Measurements from ENCODE around the gene ZNF273. TPM values are rescaled to one million over a fixed set of nuclear protein-coding genes. Genes with fewer than 3 reads are reported as not detected.

Gene ZNF273
- total RNA-seq, 1 experiment from 2014 or later = 6.6 TPM

- DNase-seq (ENCODE audit: low read depth, low spot score) = no peak
- POLR2A ChIA-PET = no interaction called here
These were observed 31.3 kb upstream of the ZNF273 start for GRCh38 chr7:64871761-64872160.

DNA sequence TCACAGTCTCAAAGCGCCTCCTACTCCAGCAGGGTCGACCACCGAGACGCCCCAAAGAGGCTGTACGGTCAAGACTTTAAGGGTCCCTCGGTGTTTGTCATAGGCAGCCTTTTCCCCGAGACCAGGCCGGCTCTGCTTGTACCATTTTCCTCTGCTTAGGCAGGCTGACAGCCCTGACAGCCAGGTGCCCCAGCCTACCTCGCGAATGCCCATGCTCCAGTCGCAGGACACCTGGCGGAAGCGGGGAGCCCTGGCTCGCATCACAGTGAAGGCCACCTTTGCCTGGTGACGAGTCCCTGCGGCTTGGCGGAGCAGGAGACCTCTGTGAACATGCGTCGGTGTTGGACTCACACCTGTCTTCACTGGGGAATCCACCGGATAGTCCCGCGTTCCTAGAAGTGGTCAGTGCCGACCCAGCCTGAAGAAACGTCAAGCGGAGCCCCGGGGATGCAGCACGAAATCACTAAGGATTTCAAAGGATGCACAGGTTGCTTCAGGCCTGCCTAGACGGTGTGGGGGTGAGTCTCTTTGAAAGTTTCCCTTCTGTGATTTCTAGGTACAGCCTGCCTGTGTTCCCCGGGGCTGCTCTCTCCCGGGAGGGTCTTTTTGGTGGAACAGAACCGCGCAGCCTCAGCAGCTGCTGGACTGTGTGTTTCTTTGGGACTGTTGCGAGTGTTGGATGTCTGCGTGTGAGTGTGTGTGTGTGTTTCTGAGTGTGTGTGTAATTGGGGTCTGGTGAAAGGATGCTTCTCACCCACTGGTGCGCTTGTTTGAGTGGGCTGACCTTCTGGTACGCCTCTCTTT is 30.5 kb upstream of the ZNF273 start:
- H3K4me2 ChIP-seq (ENCODE audit: low read length) = no peak overlapping the region
- RAD21 ChIA-PET (ENCODE audit: low non-redundant PET in 1 of 2, low total read pairs in 2 of 2, uncharacterized antibody in 2 of 2, unreplicated experiment in 2 of 2) = no interaction called here
- no peaks in the 10 kb centered on the region for H3K36me3 ChIP-seq (ENCODE audit: control insufficient read depth in 1 of 2, insufficient read depth in 2 of 2, low read length in 2 of 2)
- BruUV-seq (replicated peaks) = no TSS peak
- no peaks in the 10 kb centered on the region; a peak in 1 of 4 replicates for H3K9me3 ChIP-seq (ENCODE audit: control insufficient read depth in 1 of 2, insufficient read depth in 1 of 2, low read depth in 1 of 2, low read length in 2 of 2)
- H3K27me3 ChIP-seq (ENCODE audit: insufficient read depth, low read length) = no peaks in the 10 kb centered on the region
- POLR2A ChIA-PET = no interaction called here
- intact Hi-C loops (cut with micrococcal nuclease) = no loop called here
- CTCF ChIA-PET = no interaction called here
- TF ChIP-seq EZH2phosphoT487 (IDR thresholded peaks at IDR 0.05; ENCODE audit: borderline replicate concordance) = no peak
- no peak for TF ChIP-seq ELF1 (IDR thresholded peaks at IDR 0.05; ENCODE audit: borderline replicate concordance, low read depth)
- TF ChIP-seq SRF (IDR thresholded peaks at IDR 0.05; ENCODE audit: low read depth) = no peak
- TF ChIP-seq POLR2AphosphoS5 (IDR thresholded peaks at IDR 0.05; ENCODE audit: low read depth, low read length) = no peak
- TF ChIP-seq, protein P1, sequence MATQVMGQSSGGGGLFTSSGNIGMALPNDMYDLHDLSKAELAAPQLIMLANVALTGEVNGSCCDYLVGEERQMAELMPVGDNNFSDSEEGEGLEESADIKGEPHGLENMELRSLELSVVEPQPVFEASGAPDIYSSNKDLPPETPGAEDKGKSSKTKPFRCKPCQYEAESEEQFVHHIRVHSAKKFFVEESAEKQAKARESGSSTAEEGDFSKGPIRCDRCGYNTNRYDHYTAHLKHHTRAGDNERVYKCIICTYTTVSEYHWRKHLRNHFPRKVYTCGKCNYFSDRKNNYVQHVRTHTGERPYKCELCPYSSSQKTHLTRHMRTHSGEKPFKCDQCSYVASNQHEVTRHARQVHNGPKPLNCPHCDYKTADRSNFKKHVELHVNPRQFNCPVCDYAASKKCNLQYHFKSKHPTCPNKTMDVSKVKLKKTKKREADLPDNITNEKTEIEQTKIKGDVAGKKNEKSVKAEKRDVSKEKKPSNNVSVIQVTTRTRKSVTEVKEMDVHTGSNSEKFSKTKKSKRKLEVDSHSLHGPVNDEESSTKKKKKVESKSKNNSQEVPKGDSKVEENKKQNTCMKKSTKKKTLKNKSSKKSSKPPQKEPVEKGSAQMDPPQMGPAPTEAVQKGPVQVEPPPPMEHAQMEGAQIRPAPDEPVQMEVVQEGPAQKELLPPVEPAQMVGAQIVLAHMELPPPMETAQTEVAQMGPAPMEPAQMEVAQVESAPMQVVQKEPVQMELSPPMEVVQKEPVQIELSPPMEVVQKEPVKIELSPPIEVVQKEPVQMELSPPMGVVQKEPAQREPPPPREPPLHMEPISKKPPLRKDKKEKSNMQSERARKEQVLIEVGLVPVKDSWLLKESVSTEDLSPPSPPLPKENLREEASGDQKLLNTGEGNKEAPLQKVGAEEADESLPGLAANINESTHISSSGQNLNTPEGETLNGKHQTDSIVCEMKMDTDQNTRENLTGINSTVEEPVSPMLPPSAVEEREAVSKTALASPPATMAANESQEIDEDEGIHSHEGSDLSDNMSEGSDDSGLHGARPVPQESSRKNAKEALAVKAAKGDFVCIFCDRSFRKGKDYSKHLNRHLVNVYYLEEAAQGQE (IDR thresholded peaks at IDR 0.05; ENCODE audit: low read depth) = no peak
- no peak for TF ChIP-seq EGR1 (IDR thresholded peaks at IDR 0.05; ENCODE audit: low read depth)
- no peak for TF ChIP-seq SP1 (IDR thresholded peaks at IDR 0.05; ENCODE audit: low read depth)
- TF ChIP-seq, protein P2, sequence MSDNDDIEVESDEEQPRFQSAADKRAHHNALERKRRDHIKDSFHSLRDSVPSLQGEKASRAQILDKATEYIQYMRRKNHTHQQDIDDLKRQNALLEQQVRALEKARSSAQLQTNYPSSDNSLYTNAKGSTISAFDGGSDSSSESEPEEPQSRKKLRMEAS (IDR thresholded peaks at IDR 0.05) = no peak
- TF ChIP-seq, protein P3, sequence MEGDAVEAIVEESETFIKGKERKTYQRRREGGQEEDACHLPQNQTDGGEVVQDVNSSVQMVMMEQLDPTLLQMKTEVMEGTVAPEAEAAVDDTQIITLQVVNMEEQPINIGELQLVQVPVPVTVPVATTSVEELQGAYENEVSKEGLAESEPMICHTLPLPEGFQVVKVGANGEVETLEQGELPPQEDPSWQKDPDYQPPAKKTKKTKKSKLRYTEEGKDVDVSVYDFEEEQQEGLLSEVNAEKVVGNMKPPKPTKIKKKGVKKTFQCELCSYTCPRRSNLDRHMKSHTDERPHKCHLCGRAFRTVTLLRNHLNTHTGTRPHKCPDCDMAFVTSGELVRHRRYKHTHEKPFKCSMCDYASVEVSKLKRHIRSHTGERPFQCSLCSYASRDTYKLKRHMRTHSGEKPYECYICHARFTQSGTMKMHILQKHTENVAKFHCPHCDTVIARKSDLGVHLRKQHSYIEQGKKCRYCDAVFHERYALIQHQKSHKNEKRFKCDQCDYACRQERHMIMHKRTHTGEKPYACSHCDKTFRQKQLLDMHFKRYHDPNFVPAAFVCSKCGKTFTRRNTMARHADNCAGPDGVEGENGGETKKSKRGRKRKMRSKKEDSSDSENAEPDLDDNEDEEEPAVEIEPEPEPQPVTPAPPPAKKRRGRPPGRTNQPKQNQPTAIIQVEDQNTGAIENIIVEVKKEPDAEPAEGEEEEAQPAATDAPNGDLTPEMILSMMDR (IDR thresholded peaks at IDR 0.05 in 2 of 3, conservative IDR thresholded peaks at IDR 0.05 in 1 of 3; ENCODE audit: borderline replicate concordance in 1 of 3, insufficient read depth in 1 of 3, low read depth in 2 of 3, low read length in 2 of 3) = no peak
- H2AFZ ChIP-seq (ENCODE audit: low read depth, low read length, poor library complexity, severe bottlenecking) = no peak overlapping the region
- H3K4me3 ChIP-seq (replicated peaks in 1 of 2; ENCODE audit: low read depth in 1 of 2, low read length in 2 of 2) = no peak overlapping the region
- no peaks in the 10 kb centered on the region for H3K9me2 ChIP-seq (ENCODE audit: insufficient read depth)
- no peak overlapping the region for H3K27ac ChIP-seq (ENCODE audit: low read depth, low read length)
- H3K4me1 ChIP-seq (ENCODE audit: control insufficient read depth in 1 of 2, insufficient read depth in 2 of 2, low read length in 2 of 2) = no peaks in the 10 kb centered on the region
- DNase-seq (ENCODE audit: low read depth, low spot score) (no peak), ATAC-seq (no peak)
- no peaks in the 10 kb centered on the region for H3K79me2 ChIP-seq (ENCODE audit: insufficient read depth, low read length)
- no peaks in the 10 kb centered on the region for H4K20me1 ChIP-seq (ENCODE audit: insufficient read depth)
- no peak overlapping the region for H3K9ac ChIP-seq (ENCODE audit: low read length)

More at GRCh38 chr7:64871761-64872160, 31.3 kb upstream of the ZNF273 start:
- TF ChIP-seq SIN3A (IDR thresholded peaks at IDR 0.05; ENCODE audit: low read depth) (no peak), SRF (IDR thresholded peaks at IDR 0.05; ENCODE audit: low read depth) (no peak), ATF3 (IDR thresholded peaks at IDR 0.05) (no peak), ZNF274 (IDR thresholded peaks at IDR 0.05; ENCODE audit: low read depth, low read length) (no peak), EZH2 (IDR thresholded peaks at IDR 0.05) (no peak), YY1 (IDR thresholded peaks at IDR 0.05; ENCODE audit: extremely low read depth, insufficient replicate concordance, low read depth, low read length) (no peak)
- TF ChIP-seq, protein P2 (IDR thresholded peaks at IDR 0.05) = no peak
- H3K27ac ChIP-seq (ENCODE audit: low read depth, low read length) = no peak overlapping the region
- no peak overlapping the region for H3K4me2 ChIP-seq (ENCODE audit: low read length)
- H3K4me3 ChIP-seq (replicated peaks in 1 of 2; ENCODE audit: low read depth in 1 of 2, low read length in 2 of 2) = no peak overlapping the region
- H4K20me1 ChIP-seq (ENCODE audit: insufficient read depth) = no peaks in the 10 kb centered on the region
- no peaks in the 10 kb centered on the region for H3K27me3 ChIP-seq (ENCODE audit: insufficient read depth, low read length)
- no TSS peak for BruUV-seq (replicated peaks)
- intact Hi-C loops (cut with micrococcal nuclease) = no loop called here
- H2AFZ ChIP-seq (ENCODE audit: low read depth, low read length, poor library complexity, severe bottlenecking) = no peak overlapping the region
- ChIA-PET RAD21 (ENCODE audit: low non-redundant PET in 1 of 2, low total read pairs in 2 of 2, uncharacterized antibody in 2 of 2, unreplicated experiment in 2 of 2) (no interaction called here), CTCF (no interaction called here)
- H3K9ac ChIP-seq (ENCODE audit: low read length) = no peak overlapping the region
- no peaks in the 10 kb centered on the region for H3K79me2 ChIP-seq (ENCODE audit: insufficient read depth, low read length)
- H3K4me1 ChIP-seq (ENCODE audit: control insufficient read depth in 1 of 2, insufficient read depth in 2 of 2, low read length in 2 of 2) = no peaks in the 10 kb centered on the region
- no peak for ATAC-seq
- H3K9me2 ChIP-seq (ENCODE audit: insufficient read depth) = no peaks in the 10 kb centered on the region
- H3K36me3 ChIP-seq (ENCODE audit: control insufficient read depth in 1 of 2, insufficient read depth in 2 of 2, low read length in 2 of 2) = no peaks in the 10 kb centered on the region
- H3K9me3 ChIP-seq (ENCODE audit: control insufficient read depth in 1 of 2, insufficient read depth in 1 of 2, low read depth in 1 of 2, low read length in 2 of 2) = no peaks in the 10 kb centered on the region; a peak in 1 of 4 replicates
